ENCODE measurements around the gene RGP1. TPM values are rescaled to one million over a fixed set of nuclear protein-coding genes. Genes with fewer than 3 reads are reported as not detected.

Gene RGP1
- total RNA-seq, 6 experiments from 2014 or later = 9.5 to 13.0 (median 11.4) TPM

- Histone ChIP-seq H3K27me3 (no peaks in the 10 kb centered on the region), H3K36me3 (peaks cover 60 to 100% (median 82%) of the 10 kb centered on the region in 4 donors), H3K9me3 (no peaks in the 10 kb centered on the region), H3K4me1 (no peaks in the 10 kb centered on the region), H3K27ac (no peak overlapping the region), H3K4me3 (no peak overlapping the region)
- DNase-seq (no peak), ATAC-seq (peak in 1 of 4 donors; percentile 12)
- intact Hi-C loops (cut with DNase I) = no loop called here
- TF ChIP-seq POLR2A (IDR thresholded peaks at IDR 0.05) (no peak), CTCF (IDR thresholded peaks at IDR 0.05) (no peak)
- WGBS (ENCODE audit: insufficient coverage, low coverage, low lambda C conversion rate, missing lambda C conversion rate) = 94% methylated on average over 11 of the region's 26 CpGs
Measured at GRCh38 chr9:35703906-35704672, 45.0 kb upstream of the RGP1 start.

DNA sequence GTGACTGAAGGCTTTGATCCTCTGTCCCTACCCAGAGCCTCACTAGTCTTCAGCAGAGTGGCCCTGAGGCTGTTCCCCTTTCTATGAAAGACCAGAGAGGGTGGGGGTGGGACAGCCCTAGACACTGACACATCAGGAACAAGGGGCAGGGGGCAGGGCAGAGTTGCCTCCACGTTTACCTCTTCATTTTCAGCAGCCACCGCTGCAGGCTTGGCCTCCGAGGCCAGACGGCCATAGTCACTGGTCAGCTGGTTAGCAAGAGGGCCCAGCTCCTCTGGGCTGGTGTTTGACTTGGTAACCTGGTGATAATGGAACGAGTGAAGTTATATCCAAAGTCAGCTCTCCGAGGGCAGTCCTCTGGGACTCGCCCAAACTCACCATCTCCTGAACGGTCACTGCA lies 43.7 kb upstream of the RGP1 start:
- ATAC-seq = peak in 1 of 4 donors; percentile 8
- intact Hi-C loops (cut with DNase I) = no loop called here
- Histone ChIP-seq H3K27me3 (no peaks in the 10 kb centered on the region), H3K4me3 (no peak overlapping the region), H3K27ac (no peak overlapping the region), H3K36me3 (peaks cover 55 to 98% (median 75%) of the 10 kb centered on the region in 4 donors), H3K4me1 (no peaks in the 10 kb centered on the region), H3K9me3 (no peaks in the 10 kb centered on the region)
- no CpG with 5 or more reads among the region's 8 CpGs for WGBS (ENCODE audit: insufficient coverage, low coverage, low lambda C conversion rate, missing lambda C conversion rate)
- no peak for DNase-seq
- TF ChIP-seq CTCF (IDR thresholded peaks at IDR 0.05) (no peak), POLR2A (IDR thresholded peaks at IDR 0.05) (no peak)

- intact Hi-C loops (cut with DNase I) = no loop called here
- TF ChIP-seq POLR2A (IDR thresholded peaks at IDR 0.05) = no peak
- no peak overlapping the region for H3K4me3 ChIP-seq
- no peak for ATAC-seq
- H3K4me1 ChIP-seq = no peaks in the 10 kb centered on the region
- H3K27ac ChIP-seq = no peak overlapping the region
- H3K27me3 ChIP-seq = no peaks in the 10 kb centered on the region
- H3K36me3 ChIP-seq = peaks cover 52 to 98% (median 75%) of the 10 kb centered on the region in 4 donors
- no CpG with 5 or more reads among the region's 7 CpGs for WGBS (ENCODE audit: insufficient coverage, low coverage, low lambda C conversion rate, missing lambda C conversion rate)
- no peaks in the 10 kb centered on the region for H3K9me3 ChIP-seq
- DNase-seq = no peak
Measured at GRCh38 chr9:35705836-35706430, 43.2 kb upstream of the RGP1 start.

GRCh38 chr9:35706951-35707350 lies 42.1 kb upstream of the RGP1 start:
- no peak overlapping the region for H3K27ac ChIP-seq
- TF ChIP-seq CTCF (IDR thresholded peaks at IDR 0.05) (no peak), POLR2A (IDR thresholded peaks at IDR 0.05) (no peak)
- H3K36me3 ChIP-seq = peaks cover 49 to 98% (median 73%) of the 10 kb centered on the region in 4 donors
- no peaks in the 10 kb centered on the region for H3K4me1 ChIP-seq
- 83% methylated on average over 3 of the region's 10 CpGs for WGBS (ENCODE audit: insufficient coverage, low coverage, low lambda C conversion rate, missing lambda C conversion rate)
- no peak for DNase-seq
- ATAC-seq = no peak
- no peak overlapping the region for H3K4me3 ChIP-seq
- no peaks in the 10 kb centered on the region for H3K9me3 ChIP-seq
- no peaks in the 10 kb centered on the region for H3K27me3 ChIP-seq
- intact Hi-C loops (cut with DNase I) = no loop called here

DNA sequence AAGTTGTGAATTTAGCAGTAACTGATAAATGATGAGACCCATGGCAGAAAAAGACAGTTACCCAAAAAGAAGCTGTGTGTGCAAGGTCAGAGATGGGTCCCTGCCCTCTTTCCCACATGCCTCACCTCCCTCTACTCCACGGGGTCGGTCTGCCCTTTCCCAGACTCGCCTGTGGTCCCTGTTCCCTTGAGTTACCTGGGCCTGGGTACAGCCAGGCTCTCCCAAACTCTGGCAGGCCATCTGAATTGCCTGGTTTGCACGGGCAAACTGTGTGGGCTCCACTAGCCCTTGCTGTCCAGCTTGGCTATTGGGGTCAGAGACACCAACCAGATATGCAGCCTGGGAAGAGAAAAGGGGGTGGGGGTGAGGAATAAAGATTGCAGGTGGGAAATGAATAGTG lies 40.9 kb upstream of the RGP1 start:
- intact Hi-C loops (cut with DNase I) = no loop called here
- ATAC-seq (no peak), DNase-seq (no peak)
- Histone ChIP-seq H3K9me3 (no peaks in the 10 kb centered on the region), H3K27me3 (no peaks in the 10 kb centered on the region), H3K27ac (no peak overlapping the region), H3K36me3 (peaks cover 46 to 98% (median 69%) of the 10 kb centered on the region in 4 donors), H3K4me3 (no peak overlapping the region), H3K4me1 (no peaks in the 10 kb centered on the region)
- TF ChIP-seq POLR2A (IDR thresholded peaks at IDR 0.05) (no peak), CTCF (IDR thresholded peaks at IDR 0.05) (no peak)
- 97% methylated on average over 3 of the region's 4 CpGs for WGBS (ENCODE audit: insufficient coverage, low coverage, low lambda C conversion rate, missing lambda C conversion rate)
